HCT116 (cell line): Measurements from ENCODE around the gene BSPH1. TPM values are rescaled to one million over a fixed set of nuclear protein-coding genes. Genes with fewer than 3 reads are reported as not detected.

Source experiments
- ATAC-seq: fragments of 200-7000 bp; cut with Tn5 transposase; 2 replicates; pipeline ENCODE4 v1.9.1; 2020; ENCODE audit warnings: mild to moderate bottlenecking, moderate library complexity
- BruUV-seq: library from RNA; stranded (reverse); fragments of 400-500 nt; replicated peaks from 2 replicates; lab custom pipeline; 2021; lab: Mats Ljungman, UMichigan
- CTCF ChIA-PET: fragments of 300-600 bp; sonication (Branson Sonifier 250); formaldehyde crosslinking; loops from one replicate; lab custom pipeline; 2021; ENCODE audit warnings: antibody characterized with exemption; lab: Charles Lee
- POLR2A ChIA-PET: fragments of 300-600, 350-600 bp; sonication (Branson Sonifier 250); formaldehyde crosslinking; loops from one replicate; lab custom pipeline; 2021; ENCODE audit warnings: antibody characterized with exemption; lab: Charles Lee
- RAD21 ChIA-PET, 2 experiments: fragments of 300-600 bp; sonication (Branson Sonifier 250); formaldehyde crosslinking; loops; one replicate each; lab custom pipeline; 2023; ENCODE audit warnings: low total read pairs in 2 of 2; ENCODE audit not compliant: uncharacterized antibody in 2 of 2, unreplicated experiment in 2 of 2, low non-redundant PET in 1 of 2; lab: Charles Lee
- DNase-seq: peaks from one replicate; pipeline ENCODE4 v3.0.0-alpha.2; 2010; ENCODE audit warnings: low read depth, low spot score
- H2AFZ ChIP-seq: fragments of 200-600 bp; shearing (Covaris generic), sonication (generic); 2 replicates; pipeline ENCODE4 v1.6.1; 2017; ENCODE audit warnings: low read depth, mixed run types, mixed read lengths, antibody characterized with exemption, low read length; ENCODE audit not compliant: poor library complexity, severe bottlenecking
- H3K27ac ChIP-seq: 2 replicates; pipeline ENCODE4 v1.5.1; 2012; ENCODE audit warnings: low read depth, low read length
- H3K27me3 ChIP-seq: fragments of 200-600 bp; sonication (generic); 2 replicates; pipeline ENCODE4 v1.6.1; 2016; ENCODE audit warnings: mixed run types, low read length, mixed read lengths; ENCODE audit not compliant: insufficient read depth
- H3K36me3 ChIP-seq, 2 experiments: fragments of 200-500 bp in 1 of 2; fragments of 200-600 bp in 1 of 2; sonication (Bioruptor generic) in 1 of 2; sonication (generic) in 1 of 2; 2 replicates each; pipeline versions ENCODE4 v1.5.1 to v1.6.1; 2014 to 2016; ENCODE audit warnings: low read length in 2 of 2, inconsistent platforms in 1 of 2, mixed read lengths in 1 of 2, mixed run types in 1 of 2; ENCODE audit not compliant: insufficient read depth in 2 of 2, control insufficient read depth in 1 of 2
- H3K4me1 ChIP-seq, 2 experiments: fragments of 200-600 bp in 1 of 2; sonication (generic) in 1 of 2; 2 replicates each; pipeline versions ENCODE4 v1.5.1 to v1.6.1; 2012 to 2017; ENCODE audit warnings: low read length in 2 of 2, inconsistent platforms in 1 of 2, mild to moderate bottlenecking in 1 of 2, mixed read lengths in 1 of 2, mixed run types in 1 of 2, moderate library complexity in 1 of 2; ENCODE audit not compliant: insufficient read depth in 2 of 2, control insufficient read depth in 1 of 2
- H3K4me2 ChIP-seq: fragments of 200-600 bp; sonication (generic); 2 replicates; pipeline ENCODE4 v1.6.1; 2017; ENCODE audit warnings: mixed run types, low read length, mixed read lengths
- H3K4me3 ChIP-seq, 2 experiments: fragments of 200-600 bp in 1 of 2; sonication (generic) in 1 of 2; replicated peaks in 1 of 2; 2 replicates each; pipeline ENCODE4 v1.5.1; 2011 to 2016; ENCODE audit warnings: low read length in 2 of 2, control low read depth in 1 of 2, low read depth in 1 of 2, mild to moderate bottlenecking in 1 of 2, mixed read lengths in 1 of 2, mixed run types in 1 of 2
- H3K79me2 ChIP-seq: fragments of 200-600 bp; sonication (generic); 2 replicates; pipeline ENCODE4 v1.6.1; 2017; ENCODE audit warnings: mild to moderate bottlenecking, mixed run types, low read length, moderate library complexity, mixed read lengths; ENCODE audit not compliant: insufficient read depth
- H3K9ac ChIP-seq: fragments of 200-600 bp; sonication (generic); 2 replicates; pipeline ENCODE4 v1.6.1; 2016; ENCODE audit warnings: low read length, mixed read lengths
- H3K9me2 ChIP-seq: fragments of 200-600 bp; sonication (generic), shearing (Covaris generic); 2 replicates; pipeline ENCODE4 v1.6.1; 2017; ENCODE audit warnings: mixed run types, mild to moderate bottlenecking, moderate library complexity; ENCODE audit not compliant: insufficient read depth
- H3K9me3 ChIP-seq, 2 experiments: fragments of 200-500 bp in 1 of 2; fragments of 200-600 bp in 1 of 2; sonication (Bioruptor generic) in 1 of 2; sonication (generic) in 1 of 2; 2 replicates each; pipeline ENCODE4 v1.6.1; 2014 to 2017; ENCODE audit warnings: low read length in 2 of 2, mixed read lengths in 2 of 2, inconsistent platforms in 1 of 2, low read depth in 1 of 2, mild to moderate bottlenecking in 1 of 2, mixed run types in 1 of 2, moderate library complexity in 1 of 2; ENCODE audit not compliant: control insufficient read depth in 1 of 2, insufficient read depth in 1 of 2
- H4K20me1 ChIP-seq: fragments of 200-600 bp; sonication (generic), shearing (Covaris generic); 2 replicates; pipeline ENCODE4 v1.6.1; 2017; ENCODE audit warnings: mixed run types, mild to moderate bottlenecking, moderate library complexity; ENCODE audit not compliant: insufficient read depth
- ATF3 ChIP-seq: IDR thresholded peaks from 2 replicates; pipeline ENCODE4 v1.6.1; 2012
- CBX3 ChIP-seq: IDR thresholded peaks from 2 replicates; pipeline ENCODE4 v1.6.1; 2012; ENCODE audit warnings: low read depth
- CEBPB ChIP-seq: IDR thresholded peaks from 2 replicates; pipeline ENCODE4 v1.6.1; 2012; ENCODE audit warnings: low read depth
- EGR1 ChIP-seq: IDR thresholded peaks from 2 replicates; pipeline ENCODE4 v1.6.1; 2012; ENCODE audit warnings: low read depth
- ELF1 ChIP-seq: IDR thresholded peaks from 2 replicates; pipeline ENCODE4 v1.6.1; 2012; ENCODE audit warnings: low read depth, borderline replicate concordance
- FOSL1 ChIP-seq: IDR thresholded peaks from 2 replicates; pipeline ENCODE4 v1.6.1; 2012; ENCODE audit warnings: low read depth
- JUND ChIP-seq: IDR thresholded peaks from 2 replicates; pipeline ENCODE4 v1.6.1; 2012
- MAX ChIP-seq: IDR thresholded peaks from 2 replicates; pipeline ENCODE4 v1.6.1; 2012
- POLR2AphosphoS5 ChIP-seq: IDR thresholded peaks from 2 replicates; pipeline ENCODE4 v1.6.1; 2011; ENCODE audit warnings: mild to moderate bottlenecking, low read depth, low read length, moderate library complexity
- RAD21 ChIP-seq: IDR thresholded peaks from 2 replicates; pipeline ENCODE4 v1.6.1; 2012; ENCODE audit warnings: low read depth, mild to moderate bottlenecking
- SIN3A ChIP-seq: IDR thresholded peaks from 2 replicates; pipeline ENCODE4 v1.6.1; 2012; ENCODE audit warnings: low read depth
- SP1 ChIP-seq: IDR thresholded peaks from 2 replicates; pipeline ENCODE4 v1.6.1; 2012; ENCODE audit warnings: low read depth
- SRF ChIP-seq: IDR thresholded peaks from 2 replicates; pipeline ENCODE4 v1.6.1; 2012; ENCODE audit warnings: low read depth
- TCF7L2 ChIP-seq: IDR thresholded peaks from 2 replicates; pipeline ENCODE4 v1.7.0; 2011; ENCODE audit warnings: borderline replicate concordance, inconsistent platforms; ENCODE audit not compliant: insufficient read depth, insufficient read length; ENCODE audit errors: extremely low read depth
- YY1 ChIP-seq: IDR thresholded peaks from 2 replicates; pipeline ENCODE4 v1.6.1; 2011; ENCODE audit warnings: low read length, low read depth, moderate library complexity, mild to moderate bottlenecking; ENCODE audit not compliant: insufficient replicate concordance; ENCODE audit errors: extremely low read depth
- ZBTB33 ChIP-seq: IDR thresholded peaks from 2 replicates; pipeline ENCODE4 v1.6.1; 2011; ENCODE audit warnings: mild to moderate bottlenecking, low read length, moderate library complexity; ENCODE audit not compliant: insufficient replicate concordance; ENCODE audit errors: extremely low read depth
- ZFX ChIP-seq: fragments of 450-650 bp; IDR thresholded peaks from 2 replicates; pipeline ENCODE4 v1.6.1; 2017
- ZNF274 ChIP-seq: fragments of 200-500 bp; sonication (Bioruptor generic); IDR thresholded peaks from 2 replicates; pipeline ENCODE4 v1.6.1; 2014; ENCODE audit warnings: mild to moderate bottlenecking, low read depth, low read length, inconsistent platforms
- intact Hi-C: fragments of 100-400 bp; cut with micrococcal nuclease; formaldehyde crosslinking; loops from 2 replicates; pipeline ENCODE4 v1.10.0; 2022
- total RNA-seq: library from RNA; stranded (reverse); gene quantifications from one replicate; pipeline ENCODE4 v1.2.1, GENCODE V29; 2021; ENCODE audit not compliant: unreplicated experiment

BSPH1 gene
- total RNA-seq, 1 experiment from 2014 or later: not detected

- Histone ChIP-seq H3K27me3 (peaks cover 3% of the 10 kb centered on the region; the same call in 1 of the 2 replicates), H3K9me3 (no peaks in the 10 kb centered on the region), H3K4me3 (no peak overlapping the region), H4K20me1 (no peaks in the 10 kb centered on the region), H3K9me2 (no peaks in the 10 kb centered on the region), H3K36me3 (no peaks in the 10 kb centered on the region), H2AFZ (no peak overlapping the region), H3K9ac (no peak overlapping the region), H3K4me1 (no peaks in the 10 kb centered on the region), H3K4me2 (no peak overlapping the region), H3K79me2 (no peaks in the 10 kb centered on the region), H3K27ac (no peak overlapping the region)
- ChIA-PET RAD21 (no interaction called here), POLR2A (no interaction called here), CTCF (no interaction called here)
- no peak for TF ChIP-seq ZNF274
- TF ChIP-seq POLR2AphosphoS5: no peak
- no peak for TF ChIP-seq EGR1
- no peak for TF ChIP-seq JUND
- TF ChIP-seq CBX3: no peak
- no peak for TF ChIP-seq FOSL1
- no peak for TF ChIP-seq RAD21
- TF ChIP-seq ELF1: no peak
- no peak for TF ChIP-seq MAX
- TF ChIP-seq ATF3: no peak
- TF ChIP-seq TCF7L2: no peak
- TF ChIP-seq YY1: no peak
- no peak for TF ChIP-seq ZBTB33
- no peak for TF ChIP-seq ZFX
- TF ChIP-seq CEBPB: no peak
- no peak for TF ChIP-seq SP1
- TF ChIP-seq SRF: no peak
- no peak for TF ChIP-seq SIN3A
- intact Hi-C loops: no loop called here
- DNase-seq: no peak
- ATAC-seq: no peak
- no TSS peak for BruUV-seq
These were observed 38.1 kb upstream of the BSPH1 start for GRCh38 chr19:48030073-48030472.
